ENCODE measurements around the gene CPNE1. TPM values are rescaled to one million over a fixed set of nuclear protein-coding genes. Genes with fewer than 3 reads are reported as not detected.

CPNE1 gene
- total RNA-seq, 1 donor: 92.0 TPM

DNA sequence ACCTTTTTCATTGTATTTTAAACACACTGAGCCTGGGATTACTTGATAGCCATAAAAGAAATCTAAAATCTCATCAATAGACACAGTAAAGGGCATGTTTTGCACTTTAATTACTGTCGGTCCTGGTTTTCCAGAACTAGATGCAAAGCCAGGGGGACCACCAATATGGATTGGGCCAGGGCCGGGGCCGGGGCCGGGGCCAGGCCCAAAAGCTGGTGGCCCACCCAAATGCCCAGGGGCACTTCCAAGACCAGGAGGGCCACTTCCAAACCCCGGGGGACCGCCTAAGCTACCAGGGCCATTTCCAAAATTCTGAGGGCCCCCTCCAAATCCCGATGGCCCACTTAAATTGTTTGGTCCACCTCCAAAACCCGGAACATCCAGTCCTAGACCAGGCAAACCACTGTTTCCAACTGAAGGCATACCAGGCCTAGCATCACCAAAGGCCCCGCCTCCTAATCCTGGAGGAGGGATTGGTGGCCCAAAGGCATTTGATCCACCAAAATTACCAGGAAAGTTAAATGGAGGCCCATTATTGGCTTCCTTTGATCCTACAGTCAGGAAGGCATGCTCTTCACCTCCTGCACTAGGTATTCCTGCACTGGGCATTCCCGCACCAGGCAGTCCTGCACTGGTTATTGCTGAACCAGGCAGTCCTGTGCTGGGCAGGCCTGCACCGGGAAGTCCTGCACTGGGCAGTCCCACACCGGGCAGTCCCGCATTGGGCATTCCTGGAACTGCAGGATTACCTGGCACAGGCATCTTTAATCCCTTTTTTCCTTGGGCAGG is 11.9 kb downstream of the CPNE1 start:
- H3K4me3 ChIP-seq (ENCODE audit: low read depth, low read length): no peak overlapping the region
- TF ChIP-seq, protein P1, sequence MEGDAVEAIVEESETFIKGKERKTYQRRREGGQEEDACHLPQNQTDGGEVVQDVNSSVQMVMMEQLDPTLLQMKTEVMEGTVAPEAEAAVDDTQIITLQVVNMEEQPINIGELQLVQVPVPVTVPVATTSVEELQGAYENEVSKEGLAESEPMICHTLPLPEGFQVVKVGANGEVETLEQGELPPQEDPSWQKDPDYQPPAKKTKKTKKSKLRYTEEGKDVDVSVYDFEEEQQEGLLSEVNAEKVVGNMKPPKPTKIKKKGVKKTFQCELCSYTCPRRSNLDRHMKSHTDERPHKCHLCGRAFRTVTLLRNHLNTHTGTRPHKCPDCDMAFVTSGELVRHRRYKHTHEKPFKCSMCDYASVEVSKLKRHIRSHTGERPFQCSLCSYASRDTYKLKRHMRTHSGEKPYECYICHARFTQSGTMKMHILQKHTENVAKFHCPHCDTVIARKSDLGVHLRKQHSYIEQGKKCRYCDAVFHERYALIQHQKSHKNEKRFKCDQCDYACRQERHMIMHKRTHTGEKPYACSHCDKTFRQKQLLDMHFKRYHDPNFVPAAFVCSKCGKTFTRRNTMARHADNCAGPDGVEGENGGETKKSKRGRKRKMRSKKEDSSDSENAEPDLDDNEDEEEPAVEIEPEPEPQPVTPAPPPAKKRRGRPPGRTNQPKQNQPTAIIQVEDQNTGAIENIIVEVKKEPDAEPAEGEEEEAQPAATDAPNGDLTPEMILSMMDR (IDR thresholded peaks at IDR 0.05; ENCODE audit: insufficient read depth, low read depth, low read length): no peak
- no peak for DNase-seq (ENCODE audit: low read depth)

DNA sequence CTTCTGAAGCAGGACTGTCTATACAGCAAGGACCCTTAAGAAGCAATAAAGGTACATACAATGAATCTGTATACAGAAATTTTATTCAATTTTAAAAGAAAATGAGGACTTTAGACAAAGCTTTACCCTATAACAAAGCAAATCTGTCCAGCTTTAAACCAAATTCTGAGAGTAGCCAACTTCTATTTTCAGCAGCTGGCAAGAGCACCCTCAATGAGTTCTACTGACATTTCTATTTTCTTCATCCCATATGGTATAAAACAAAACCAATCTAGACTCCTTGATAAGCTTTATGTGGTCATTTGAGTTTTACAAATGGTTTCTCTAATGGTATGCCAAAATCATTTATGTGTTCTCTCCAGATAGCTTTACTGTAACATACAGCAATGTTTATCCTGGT is 12.7 kb downstream of the CPNE1 start:
- H3K4me3 ChIP-seq (ENCODE audit: low read depth, low read length): no peak overlapping the region
- TF ChIP-seq, protein P1 (IDR thresholded peaks at IDR 0.05; ENCODE audit: insufficient read depth, low read depth, low read length): no peak
- DNase-seq (ENCODE audit: low read depth): no peak

DNA sequence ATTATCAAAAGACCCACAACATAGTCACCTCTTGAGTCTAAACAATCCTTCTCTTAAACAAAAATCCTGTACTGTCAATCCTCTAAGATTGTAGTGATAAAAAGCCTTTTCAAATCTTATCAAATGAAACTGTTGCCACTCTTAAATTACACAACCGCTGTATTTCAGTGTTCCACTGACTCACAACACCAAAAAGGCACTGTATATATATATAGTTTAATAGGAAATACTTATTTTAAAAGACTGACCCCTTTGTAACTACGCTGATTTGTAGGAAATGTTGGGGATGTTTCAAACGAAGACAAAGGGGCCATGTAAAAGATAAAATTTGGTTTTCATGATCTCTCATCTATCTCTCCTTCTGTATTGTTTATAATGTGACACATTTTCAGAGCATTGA is 14.1 kb downstream of the CPNE1 start:
- TF ChIP-seq, protein P1 (IDR thresholded peaks at IDR 0.05; ENCODE audit: insufficient read depth, low read depth, low read length): no peak
- H3K4me3 ChIP-seq (ENCODE audit: low read depth, low read length): no peak overlapping the region

DNA sequence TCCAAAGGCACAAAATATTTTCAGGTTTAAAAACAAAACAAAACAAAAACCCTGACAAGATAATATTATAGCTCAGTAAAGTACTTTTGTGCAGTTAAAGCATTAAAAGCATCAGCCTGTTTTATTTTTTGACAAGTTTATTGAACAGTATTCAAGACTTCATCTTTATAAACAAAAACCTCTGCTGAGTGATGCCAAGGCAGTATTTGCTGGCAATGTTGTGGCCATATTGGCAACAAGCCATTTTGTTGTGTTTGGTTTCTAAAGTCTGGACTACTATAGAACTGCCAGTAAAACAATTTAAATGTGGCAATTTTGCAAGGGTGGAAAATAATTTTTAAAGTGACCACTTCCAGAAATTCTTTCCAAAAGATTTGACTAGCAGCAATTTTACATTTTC is 15.9 kb downstream of the CPNE1 start:
- TF ChIP-seq, protein P1 (IDR thresholded peaks at IDR 0.05; ENCODE audit: insufficient read depth, low read depth, low read length): no peak
- no peak overlapping the region for H3K4me3 ChIP-seq (ENCODE audit: low read depth, low read length)
- peak; percentile 13 for DNase-seq (ENCODE audit: low read depth)

More for the DNA sequence above, 14.1 kb downstream of the CPNE1 start:
- no peak for DNase-seq (ENCODE audit: low read depth)

DNA sequence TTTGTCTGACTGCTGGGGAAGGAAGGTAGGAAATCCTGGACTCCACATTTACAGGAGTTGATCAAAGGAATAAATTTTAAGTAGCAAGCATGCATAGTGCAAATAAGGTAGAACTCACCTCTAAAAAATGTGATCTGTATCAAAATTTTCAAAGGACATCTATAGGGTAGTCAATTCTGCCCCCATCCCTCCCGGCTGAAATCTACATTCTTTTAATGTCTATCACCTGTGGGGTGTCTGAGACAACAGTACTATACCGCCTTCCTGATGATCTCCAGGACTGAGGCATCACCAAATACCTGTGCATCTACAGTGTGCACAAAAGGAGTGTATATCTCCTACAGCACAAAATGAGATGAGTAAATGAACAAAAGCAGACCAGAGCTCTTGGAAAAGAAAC is 19.9 kb downstream of the CPNE1 start:
- TF ChIP-seq, protein P1 (IDR thresholded peaks at IDR 0.05; ENCODE audit: insufficient read depth, low read depth, low read length): no peak
- no peak for DNase-seq (ENCODE audit: low read depth)
- H3K4me3 ChIP-seq (ENCODE audit: low read depth, low read length): no peak overlapping the region

DNA sequence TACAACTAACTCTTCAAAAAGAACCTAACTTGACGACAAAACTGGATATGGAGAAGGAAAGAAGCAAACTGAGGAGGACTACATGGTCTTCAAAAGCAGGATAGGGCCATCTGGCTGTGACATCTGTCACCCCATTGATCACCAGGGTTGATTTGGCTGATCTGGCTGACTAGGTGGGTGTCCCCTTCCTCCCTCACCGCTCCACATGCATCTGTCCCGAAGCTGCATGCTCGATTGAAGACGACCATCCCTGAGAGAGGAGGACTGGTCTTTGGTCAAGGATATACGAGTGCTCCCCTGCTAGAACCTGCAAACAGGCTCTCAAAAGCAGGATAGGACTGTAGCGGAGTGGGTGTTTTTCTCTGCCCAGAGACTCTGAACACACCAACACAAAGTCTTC is 21.7 kb downstream of the CPNE1 start:
- TF ChIP-seq, protein P1 (IDR thresholded peaks at IDR 0.05; ENCODE audit: insufficient read depth, low read depth, low read length): no peak
- no peak for DNase-seq (ENCODE audit: low read depth)
- H3K4me3 ChIP-seq (ENCODE audit: low read depth, low read length): no peak overlapping the region

DNA sequence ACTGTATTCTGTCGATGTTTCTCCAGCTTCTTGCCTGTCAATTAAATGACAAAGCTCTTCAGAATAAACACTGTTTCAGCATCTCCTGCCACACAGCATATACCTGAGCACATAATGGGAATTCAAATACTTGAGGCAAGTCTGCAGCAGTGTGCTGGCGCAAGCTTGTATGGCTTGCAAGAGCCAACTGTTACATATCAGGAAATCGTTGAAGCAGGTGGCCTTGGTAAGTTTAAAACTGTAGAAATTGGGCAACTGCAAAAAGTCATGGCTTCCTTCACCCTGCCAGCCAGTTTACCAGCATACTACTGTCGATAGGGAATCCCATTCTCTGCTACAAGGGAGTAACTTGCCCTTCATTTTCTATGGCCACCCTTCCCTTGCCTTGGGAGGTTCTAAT is 23.0 kb downstream of the CPNE1 start:
- TF ChIP-seq, protein P1 (IDR thresholded peaks at IDR 0.05; ENCODE audit: insufficient read depth, low read depth, low read length): no peak
- no peak overlapping the region for H3K4me3 ChIP-seq (ENCODE audit: low read depth, low read length)
- no peak for DNase-seq (ENCODE audit: low read depth)

All from fibroblast of villous mesenchyme (primary cell).